Keratinocyte (primary cell): ENCODE results near the gene ZNF678. TPM values are rescaled to one million over a fixed set of nuclear protein-coding genes. Genes with fewer than 3 reads are reported as not detected.

Experiments used
- DNase-seq: peaks from one replicate; pipeline ENCODE4 v3.0.0-alpha.2; 2011; ENCODE audit warnings: low read depth, missing footprints, low spot score
- FAIRE-seq: peaks from 2 replicates; lab custom pipeline; 2011; peaks lifted over from hg19 to GRCh38; lab: Jason Lieb, UNC
- H2AFZ ChIP-seq: 2 replicates; pipeline ENCODE4 v1.6.0; 2012; ENCODE audit warnings: low read length, control low read depth, inconsistent platforms; ENCODE audit not compliant: control insufficient read depth
- H3K27ac ChIP-seq: 2 replicates; pipeline ENCODE4 v1.5.1; 2011; ENCODE audit warnings: low read length; ENCODE audit not compliant: control insufficient read depth, insufficient read depth
- H3K27me3 ChIP-seq: 3 replicates; pipeline ENCODE4 v1.6.0; 2011; ENCODE audit warnings: low read length; ENCODE audit not compliant: control insufficient read depth, insufficient read depth; ENCODE audit errors: extremely low read depth
- H3K36me3 ChIP-seq, 2 experiments: 2 replicates in 1 of 2; 3 replicates in 1 of 2; pipeline ENCODE4 v1.5.1; 2011; ENCODE audit warnings: low read length in 2 of 2, mild to moderate bottlenecking in 1 of 2; ENCODE audit not compliant: control insufficient read depth in 2 of 2, insufficient read depth in 2 of 2; ENCODE audit errors: extremely low read depth in 1 of 2
- H3K4me1 ChIP-seq: 3 replicates; pipeline ENCODE4 v1.5.1; 2011; ENCODE audit warnings: low read length; ENCODE audit not compliant: control insufficient read depth, insufficient read depth; ENCODE audit errors: extremely low read depth
- H3K4me2 ChIP-seq: 3 replicates; pipeline ENCODE4 v1.6.0; 2011; ENCODE audit warnings: low read depth, low read length; ENCODE audit not compliant: control insufficient read depth, insufficient read depth; ENCODE audit errors: extremely low read depth
- H3K4me3 ChIP-seq, 3 experiments: fragments of 200-600 bp in 1 of 3; sonication (generic) in 1 of 3; 2 replicates in 2 of 3; 3 replicates in 1 of 3; pipeline ENCODE4 v1.5.1; 2011 to 2016; ENCODE audit warnings: low read length in 3 of 3, mild to moderate bottlenecking in 3 of 3, control low read depth in 2 of 3, inconsistent platforms in 1 of 3, low read depth in 1 of 3, mixed read lengths in 1 of 3, mixed run types in 1 of 3, moderate library complexity in 1 of 3; ENCODE audit not compliant: control insufficient read depth in 2 of 3, insufficient read depth in 2 of 3; ENCODE audit errors: extremely low read depth in 1 of 3
- H3K79me2 ChIP-seq: 2 replicates; pipeline ENCODE4 v1.6.0; 2012; ENCODE audit warnings: low read length; ENCODE audit not compliant: control insufficient read depth, insufficient read depth
- H3K9ac ChIP-seq: 3 replicates; pipeline ENCODE4 v1.6.0; 2011; ENCODE audit warnings: low read length; ENCODE audit not compliant: control insufficient read depth, insufficient read depth; ENCODE audit errors: extremely low read depth
- H3K9me1 ChIP-seq: 3 replicates; pipeline ENCODE4 v1.6.0; 2011; ENCODE audit warnings: low read length; ENCODE audit not compliant: control insufficient read depth, insufficient read depth; ENCODE audit errors: extremely low read depth
- H3K9me3 ChIP-seq: 2 replicates; pipeline ENCODE4 v1.5.1; 2012; ENCODE audit warnings: low read depth, low read length; ENCODE audit not compliant: control insufficient read depth
- H4K20me1 ChIP-seq: 3 replicates; pipeline ENCODE4 v1.6.0; 2011; ENCODE audit warnings: low read length; ENCODE audit not compliant: control insufficient read depth, insufficient read depth; ENCODE audit errors: extremely low read depth
- CTCF ChIP-seq, 3 experiments: IDR thresholded peaks in 1 of 3; conservative IDR thresholded peaks in 1 of 3; optimal IDR thresholded peaks in 1 of 3; 2 replicates in 2 of 3; 3 replicates in 1 of 3; pipeline versions ENCODE3 to v1.5.1; 2011; ENCODE audit warnings: low read length in 3 of 3, mild to moderate bottlenecking in 3 of 3, moderate library complexity in 2 of 3, control low read depth in 1 of 3, inconsistent platforms in 1 of 3; ENCODE audit not compliant: insufficient read depth in 2 of 3; ENCODE audit errors: extremely low read depth in 1 of 3
- EZH2 ChIP-seq: IDR thresholded peaks from one replicate; pipeline ENCODE4 v1.6.1; 2012; ENCODE audit warnings: inconsistent platforms, mild to moderate bottlenecking, low read length, moderate library complexity
- dilution Hi-C: fragments of 300-500 bp; cut with MboI; formaldehyde crosslinking; loops from one replicate; pipeline ENCODE4 v1.7.0; 2020; ENCODE audit warnings: low sequenced_read_pairs; ENCODE audit not compliant: extremely low pct_ligation_motif_present
- polyA plus RNA-seq, 5 experiments: library from polyadenylated mRNA; depleted of rRNA in 3 of 5; stranded (reverse) in 3 of 5; stranded (forward) in 1 of 5; unstranded in 1 of 5; fragments of >200 nt; gene quantifications; 1 replicate in 1 of 5; 2 replicates in 3 of 5; 3 replicates in 1 of 5; pipeline versions ENCODE4 v1.2.1 to v1.2.3, GENCODE V29; 2011 to 2012; ENCODE audit warnings: missing spikeins in 2 of 5, low read depth in 1 of 5, low replicate concordance in 1 of 5

The ZNF678 gene
- polyA plus RNA-seq, 1 donor (not counting 4 experiments of a cell fraction or from before 2014, with no cell fraction given), result 3.0 TPM

DNA sequence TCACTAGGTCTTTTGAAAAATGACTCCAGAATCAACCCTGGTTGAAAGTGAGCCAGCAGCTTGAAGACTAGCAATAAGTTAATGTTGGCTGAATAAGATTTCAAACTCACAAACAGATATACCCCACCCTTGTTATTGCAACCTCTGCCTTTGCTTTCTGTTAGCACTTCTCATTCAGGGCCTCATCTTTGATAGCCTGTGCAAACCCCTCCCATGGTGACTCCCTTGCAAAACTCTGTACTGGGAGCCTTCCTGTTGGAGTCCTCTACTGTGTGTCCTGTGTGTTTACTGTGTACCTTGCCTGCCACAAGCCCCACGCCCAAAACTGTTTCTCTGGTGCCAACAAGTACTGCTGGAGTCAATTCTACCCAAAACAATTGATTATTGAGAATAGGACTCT lies 50.2 kb downstream of the ZNF678 start:
- no peaks in the 10 kb centered on the region for H3K4me1 ChIP-seq
- H3K4me2 ChIP-seq, result no peak overlapping the region
- no peaks in the 10 kb centered on the region for H3K27me3 ChIP-seq
- H3K9me3 ChIP-seq, result peaks cover 2% of the 10 kb centered on the region
- no peak for TF ChIP-seq CTCF (optimal IDR thresholded peaks at IDR 0.05 in 1 of 3, IDR thresholded peaks at IDR 0.05 in 1 of 3, conservative IDR thresholded peaks at IDR 0.05 in 1 of 3; ENCODE audit: extremely low read depth in 1 of 3, insufficient read depth in 2 of 3, low read length in 3 of 3)
- no peak for TF ChIP-seq EZH2
- DNase-seq (no peak), FAIRE-seq (no peak)
- dilution Hi-C loops, result no loop called here
- no peaks in the 10 kb centered on the region for H3K79me2 ChIP-seq
- no peaks in the 10 kb centered on the region for H3K36me3 ChIP-seq
- H2AFZ ChIP-seq, result no peak overlapping the region
- no peak overlapping the region for H3K9ac ChIP-seq
- no peak overlapping the region for H3K4me3 ChIP-seq
- no peaks in the 10 kb centered on the region for H4K20me1 ChIP-seq
- H3K9me1 ChIP-seq, result no peaks in the 10 kb centered on the region
- H3K27ac ChIP-seq, result no peak overlapping the region

DNA sequence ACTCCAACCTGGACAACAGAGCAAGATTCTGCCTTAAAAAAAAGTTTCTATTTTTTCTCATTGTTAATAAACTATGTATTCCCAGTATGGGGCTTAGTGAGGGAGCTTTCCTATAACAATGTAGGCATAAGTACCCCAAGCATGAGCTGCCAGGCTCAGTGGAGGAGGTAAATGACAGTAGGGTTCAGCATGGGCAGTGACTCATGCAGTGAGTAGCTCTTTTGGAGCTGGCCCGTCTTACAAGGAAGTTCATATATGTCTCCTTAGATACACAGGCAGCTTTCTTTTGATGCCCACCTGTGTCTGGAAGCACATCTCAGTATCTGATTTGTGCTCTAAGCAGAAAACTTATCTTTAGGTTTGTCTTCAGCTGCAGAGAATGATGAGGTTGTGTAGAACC lies 57.9 kb downstream of the ZNF678 start:
- no peak for DNase-seq
- TF ChIP-seq EZH2 (no peak), CTCF (optimal IDR thresholded peaks at IDR 0.05 in 1 of 3, IDR thresholded peaks at IDR 0.05 in 1 of 3, conservative IDR thresholded peaks at IDR 0.05 in 1 of 3; ENCODE audit: extremely low read depth in 1 of 3, insufficient read depth in 2 of 3, low read length in 3 of 3) (no peak)
- dilution Hi-C loops, result no loop called here
- Histone ChIP-seq H3K79me2 (no peaks in the 10 kb centered on the region), H3K9ac (no peak overlapping the region), H3K9me1 (no peaks in the 10 kb centered on the region), H4K20me1 (no peaks in the 10 kb centered on the region), H3K4me2 (no peak overlapping the region), H2AFZ (no peak overlapping the region), H3K4me3 (no peak overlapping the region), H3K27ac (no peak overlapping the region), H3K27me3 (no peaks in the 10 kb centered on the region), H3K36me3 (no peaks in the 10 kb centered on the region), H3K9me3 (peaks cover 2% of the 10 kb centered on the region), H3K4me1 (no peaks in the 10 kb centered on the region)
- FAIRE-seq, result no peak
